CD14-positive monocyte (primary cell): ENCODE results near the gene BAD. TPM values are rescaled to one million over a fixed set of nuclear protein-coding genes. Genes with fewer than 3 reads are reported as not detected.

Source experiments
- DNase-seq, 3 donors: peaks; one replicate each; pipeline ENCODE4 v3.0.0-alpha.2; 2011 to 2022
- H2AFZ ChIP-seq: 2 replicates; pipeline ENCODE4 v1.6.0; 2012; ENCODE audit warnings: mild to moderate bottlenecking, low read depth, low read length, inconsistent platforms; ENCODE audit not compliant: insufficient read depth, poor library complexity, severe bottlenecking
- H3K27ac ChIP-seq, 2 donors: 1 replicate in 1 of 2; 2 replicates in 1 of 2; pipeline ENCODE4 v1.5.1; 2012 to 2013; ENCODE audit warnings: low read length in 2 of 2, control low read depth in 1 of 2, inconsistent platforms in 1 of 2, low read depth in 1 of 2, mild to moderate bottlenecking in 1 of 2
- H3K27me3 ChIP-seq, 2 donors: one replicate each; pipeline versions ENCODE4 v1.6.0 to v1.6.1; 2011 to 2013; ENCODE audit warnings: low read length in 2 of 2; ENCODE audit not compliant: control insufficient read depth in 2 of 2, insufficient read depth in 2 of 2
- H3K36me3 ChIP-seq, 2 donors: replicated peaks in 1 of 2; 1 replicate in 1 of 2; 2 replicates in 1 of 2; pipeline versions ENCODE4 v1.5.1 to v1.6.1; 2012 to 2013; ENCODE audit warnings: low read length in 2 of 2, control low read depth in 1 of 2, inconsistent platforms in 1 of 2, mild to moderate bottlenecking in 1 of 2; ENCODE audit not compliant: insufficient read depth in 2 of 2, control insufficient read depth in 1 of 2
- H3K4me1 ChIP-seq, 2 donors: 1 replicate in 1 of 2; 2 replicates in 1 of 2; pipeline versions ENCODE4 v1.5.1 to v1.6.1; 2012 to 2013; ENCODE audit warnings: low read length in 2 of 2, control low read depth in 1 of 2, inconsistent platforms in 1 of 2, mild to moderate bottlenecking in 1 of 2, moderate library complexity in 1 of 2; ENCODE audit not compliant: insufficient read depth in 2 of 2, control insufficient read depth in 1 of 2
- H3K4me2 ChIP-seq: replicated peaks from 2 replicates; pipeline ENCODE3; 2012; ENCODE audit warnings: low read length, moderate library complexity, mild to moderate bottlenecking; ENCODE audit not compliant: poor library complexity, severe bottlenecking; ENCODE audit errors: extremely low read depth
- H3K4me3 ChIP-seq, 3 experiments: fragments of 200-600 bp in 1 of 3; sonication (generic) in 1 of 3; replicated peaks in 1 of 3; 1 replicate in 2 of 3; 2 replicates in 1 of 3; pipeline ENCODE4 v1.5.1; 2011 to 2013; ENCODE audit warnings: low read length in 3 of 3, mild to moderate bottlenecking in 3 of 3, control low read depth in 2 of 3, low read depth in 2 of 3, inconsistent platforms in 1 of 3, moderate library complexity in 1 of 3
- H3K79me2 ChIP-seq: 2 replicates; pipeline ENCODE4 v1.6.0; 2012; ENCODE audit warnings: mild to moderate bottlenecking, control low read depth, inconsistent platforms, low read length, moderate library complexity; ENCODE audit not compliant: insufficient read depth
- H3K9ac ChIP-seq: 2 replicates; pipeline ENCODE4 v1.6.0; 2017; ENCODE audit warnings: low read length, mild to moderate bottlenecking; ENCODE audit not compliant: insufficient read depth, poor library complexity, severe bottlenecking
- H3K9me3 ChIP-seq, 2 donors: replicated peaks in 1 of 2; 1 replicate in 1 of 2; 2 replicates in 1 of 2; pipeline versions ENCODE4 v1.5.1 to v1.6.1; 2012 to 2013; ENCODE audit warnings: low read length in 2 of 2, control low read depth in 1 of 2; ENCODE audit not compliant: control insufficient read depth in 1 of 2, insufficient read depth in 1 of 2
- H4K20me1 ChIP-seq: 2 replicates; pipeline ENCODE4 v1.6.0; 2012; ENCODE audit warnings: mild to moderate bottlenecking, low read length, control low read depth, moderate library complexity; ENCODE audit not compliant: insufficient read depth
- H3K27ac Mint-ChIP-seq, 7 donors: one replicate each; pipeline ENCODE4 v1.8.0; 2020; ENCODE audit warnings: mild to moderate bottlenecking in 7 of 7, mixed read lengths in 7 of 7, moderate library complexity in 6 of 7, inconsistent platforms in 2 of 7
- H3K27me3 Mint-ChIP-seq, 3 donors: one replicate each; pipeline ENCODE4 v1.8.0; 2021 to 2022; ENCODE audit warnings: low read depth in 3 of 3, mild to moderate bottlenecking in 3 of 3, mixed read lengths in 3 of 3, moderate library complexity in 3 of 3, inconsistent platforms in 1 of 3
- H3K36me3 Mint-ChIP-seq, 2 donors: one replicate each; pipeline ENCODE4 v1.8.0; 2020; ENCODE audit warnings: mixed read lengths in 2 of 2, inconsistent platforms in 1 of 2, mild to moderate bottlenecking in 1 of 2
- H3K4me1 Mint-ChIP-seq: one replicate; pipeline ENCODE4 v1.8.0; 2020; ENCODE audit warnings: mild to moderate bottlenecking, mixed read lengths
- H3K4me3 Mint-ChIP-seq, 2 donors: one replicate each; pipeline ENCODE4 v1.8.0; 2020; ENCODE audit warnings: mild to moderate bottlenecking in 2 of 2, mixed read lengths in 2 of 2, moderate library complexity in 1 of 2
- H3K9me3 Mint-ChIP-seq, 7 donors: one replicate each; pipeline ENCODE4 v1.8.0; 2020 to 2022; ENCODE audit warnings: mixed read lengths in 7 of 7, mild to moderate bottlenecking in 6 of 7, moderate library complexity in 6 of 7, inconsistent platforms in 2 of 7
- WGBS: methylation state at CpG from one replicate; pipeline ENCODE4 v1.1.5; 2013; ENCODE audit warnings: missing lambda C conversion rate; ENCODE audit not compliant: insufficient coverage; 5-methylcytosine and 5-hydroxymethylcytosine counted together
- intact Hi-C, 2 donors: fragments of 100-400 bp; cut with micrococcal nuclease; formaldehyde crosslinking; loops; one replicate each; pipeline versions ENCODE4 v1.15.0 to v1.15.1; 2023
- polyA plus RNA-seq, 3 donors: library from polyadenylated mRNA; depleted of rRNA in 1 of 3; unstranded in 2 of 3; stranded (reverse) in 1 of 3; fragments of 300-500 nt in 2 of 3; fragments of >200 nt in 1 of 3; fragmentation: Illumina TruSeq in 2 of 3; gene quantifications; 1 replicate in 2 of 3; 2 replicates in 1 of 3; pipeline ENCODE4 v1.2.3, GENCODE V29; 2012 to 2021
- TF ChIP-seq, protein P1 (sequence below): fragments of 200-600 bp; IDR thresholded peaks from one replicate; pipeline ENCODE4 v1.8.0; 2022; ENCODE audit warnings: antibody characterized with exemption, mild to moderate bottlenecking

Gene BAD
- polyA plus RNA-seq, 3 donors, result 21.1 to 63.2 (median 48.7) TPM

- Mint-ChIP-seq H3K9me3 (peaks cover 0 to 8% (median 2%) of the 10 kb centered on the region in 7 donors), H3K4me1 (peaks cover 53% of the 10 kb centered on the region), H3K4me3 (peak overlapping the region; percentile 87 to 92), H3K27me3 (peaks cover 11 to 21% (median 17%) of the 10 kb centered on the region in 3 donors), H3K27ac (peak overlapping the region; percentile 87 to 96 (median 93)), H3K36me3 (peaks cover 6 to 28% of the 10 kb centered on the region in 2 donors)
- peak overlapping the region; percentile 88 to 89 for H3K27ac ChIP-seq
- peaks cover 0 to 7% of the 10 kb centered on the region in 2 donors for H3K27me3 ChIP-seq
- no peaks in the 10 kb centered on the region for H4K20me1 ChIP-seq
- peaks cover 30% of the 10 kb centered on the region for H3K79me2 ChIP-seq
- intact Hi-C loops, result no loop called here
- no peaks in the 10 kb centered on the region for H3K9me3 ChIP-seq
- DNase-seq, result peak; percentile 45 to 56 (median 50)
- 0% methylated on average over 2 of the region's 8 CpGs for WGBS
- H3K4me1 ChIP-seq, result peaks cover 50 to 73% of the 10 kb centered on the region in 2 donors
- H3K36me3 ChIP-seq, result no peaks in the 10 kb centered on the region
- TF ChIP-seq, protein P1, sequence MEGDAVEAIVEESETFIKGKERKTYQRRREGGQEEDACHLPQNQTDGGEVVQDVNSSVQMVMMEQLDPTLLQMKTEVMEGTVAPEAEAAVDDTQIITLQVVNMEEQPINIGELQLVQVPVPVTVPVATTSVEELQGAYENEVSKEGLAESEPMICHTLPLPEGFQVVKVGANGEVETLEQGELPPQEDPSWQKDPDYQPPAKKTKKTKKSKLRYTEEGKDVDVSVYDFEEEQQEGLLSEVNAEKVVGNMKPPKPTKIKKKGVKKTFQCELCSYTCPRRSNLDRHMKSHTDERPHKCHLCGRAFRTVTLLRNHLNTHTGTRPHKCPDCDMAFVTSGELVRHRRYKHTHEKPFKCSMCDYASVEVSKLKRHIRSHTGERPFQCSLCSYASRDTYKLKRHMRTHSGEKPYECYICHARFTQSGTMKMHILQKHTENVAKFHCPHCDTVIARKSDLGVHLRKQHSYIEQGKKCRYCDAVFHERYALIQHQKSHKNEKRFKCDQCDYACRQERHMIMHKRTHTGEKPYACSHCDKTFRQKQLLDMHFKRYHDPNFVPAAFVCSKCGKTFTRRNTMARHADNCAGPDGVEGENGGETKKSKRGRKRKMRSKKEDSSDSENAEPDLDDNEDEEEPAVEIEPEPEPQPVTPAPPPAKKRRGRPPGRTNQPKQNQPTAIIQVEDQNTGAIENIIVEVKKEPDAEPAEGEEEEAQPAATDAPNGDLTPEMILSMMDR, result no peak
- H3K4me3 ChIP-seq, result peak overlapping the region; percentile 67 to 83 (median 82)
- peak overlapping the region; percentile 79 for H3K9ac ChIP-seq
- peak overlapping the region; percentile 71 for H2AFZ ChIP-seq
- peak overlapping the region; percentile 98 for H3K4me2 ChIP-seq
Observed at GRCh38 chr11:64230985-64231365, 53.5 kb downstream of the BAD start.

- WGBS, result under 1% methylated on average over 61 of the region's 62 CpGs
Observed at GRCh38 chr11:64230171-64230984, 54.1 kb downstream of the BAD start, which contains the start of gene DNAJC4. Gene DNAJC4, plus strand, starts transcription at chr11:64230548. Its CDS starts 307 bp downstream, at chr11:64230855.

More at GRCh38 chr11:64230171-64230984, 54.1 kb downstream of the BAD start, which contains the start of gene DNAJC4:
- intact Hi-C loops, result no loop called here
- H3K4me3 ChIP-seq, result peak within 1 kb of the TSS; percentile 67 to 83 (median 82)
- peak within 1 kb of the TSS; percentile 88 to 89 for H3K27ac ChIP-seq
- peak within 1 kb of the TSS; percentile 71 for H2AFZ ChIP-seq
- H3K36me3 Mint-ChIP-seq, result peaks cover 6 to 28% of the 10 kb centered on the region in 2 donors
- peaks cover 0 to 8% (median 2%) of the 10 kb centered on the region in 7 donors for H3K9me3 Mint-ChIP-seq
- H3K9ac ChIP-seq, result peak within 1 kb of the TSS; percentile 79
- peak within 1 kb of the TSS; percentile 87 to 92 for H3K4me3 Mint-ChIP-seq
- H3K27me3 ChIP-seq, result peaks cover 0 to 7% of the 10 kb centered on the region in 2 donors
- H3K27ac Mint-ChIP-seq, result peak within 1 kb of the TSS; percentile 87 to 96 (median 93)
- H3K4me2 ChIP-seq, result peak within 1 kb of the TSS; percentile 98
- H3K4me1 Mint-ChIP-seq, result peaks cover 51% of the 10 kb centered on the region
- peaks cover 1% of the 10 kb centered on the region for H4K20me1 ChIP-seq
- TF ChIP-seq, protein P1, result no peak
- no peaks in the 10 kb centered on the region for H3K9me3 ChIP-seq
- H3K27me3 Mint-ChIP-seq, result peaks cover 11 to 19% (median 16%) of the 10 kb centered on the region in 3 donors
- peaks cover 36% of the 10 kb centered on the region for H3K79me2 ChIP-seq
- peak; percentile 69 to 84 (median 82) for DNase-seq
- H3K36me3 ChIP-seq, result no peaks in the 10 kb centered on the region
- peaks cover 53 to 73% of the 10 kb centered on the region in 2 donors for H3K4me1 ChIP-seq
